ENCODE results near the gene AVEN.

DNA sequence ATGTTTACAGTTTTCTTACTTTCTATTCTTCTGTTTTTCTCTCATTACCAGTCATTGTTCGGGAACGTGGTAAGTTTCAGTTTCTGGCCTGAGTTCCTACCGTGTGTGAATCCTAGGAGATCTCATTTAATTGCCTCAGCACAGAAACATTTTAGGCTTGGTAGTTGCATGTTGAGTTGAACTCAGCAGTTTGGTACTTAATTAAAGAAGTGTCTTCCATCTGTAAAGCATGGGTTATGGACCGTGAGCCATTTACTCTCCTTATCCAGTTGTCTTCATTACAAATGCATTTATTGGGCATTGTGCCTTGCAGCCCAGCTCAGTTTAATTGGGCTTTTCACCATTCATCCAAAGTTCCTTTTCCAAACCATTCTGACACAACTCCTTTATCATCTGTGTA is 212.8 kb downstream of the AVEN start:
- TF ChIP-seq, protein P1, sequence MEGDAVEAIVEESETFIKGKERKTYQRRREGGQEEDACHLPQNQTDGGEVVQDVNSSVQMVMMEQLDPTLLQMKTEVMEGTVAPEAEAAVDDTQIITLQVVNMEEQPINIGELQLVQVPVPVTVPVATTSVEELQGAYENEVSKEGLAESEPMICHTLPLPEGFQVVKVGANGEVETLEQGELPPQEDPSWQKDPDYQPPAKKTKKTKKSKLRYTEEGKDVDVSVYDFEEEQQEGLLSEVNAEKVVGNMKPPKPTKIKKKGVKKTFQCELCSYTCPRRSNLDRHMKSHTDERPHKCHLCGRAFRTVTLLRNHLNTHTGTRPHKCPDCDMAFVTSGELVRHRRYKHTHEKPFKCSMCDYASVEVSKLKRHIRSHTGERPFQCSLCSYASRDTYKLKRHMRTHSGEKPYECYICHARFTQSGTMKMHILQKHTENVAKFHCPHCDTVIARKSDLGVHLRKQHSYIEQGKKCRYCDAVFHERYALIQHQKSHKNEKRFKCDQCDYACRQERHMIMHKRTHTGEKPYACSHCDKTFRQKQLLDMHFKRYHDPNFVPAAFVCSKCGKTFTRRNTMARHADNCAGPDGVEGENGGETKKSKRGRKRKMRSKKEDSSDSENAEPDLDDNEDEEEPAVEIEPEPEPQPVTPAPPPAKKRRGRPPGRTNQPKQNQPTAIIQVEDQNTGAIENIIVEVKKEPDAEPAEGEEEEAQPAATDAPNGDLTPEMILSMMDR (IDR thresholded peaks at IDR 0.05) = no peak
- TF ChIP-seq POLR2A (IDR thresholded peaks at IDR 0.05) = no peak

Data from thyroid gland (tissue), 4 donors.